Glomerular visceral epithelial cell (primary cell): ENCODE measurements around the gene KIF12.
A peak's percentile ranks its signal among the peaks of the same experiment; 100 is the strongest.
"Not testable (repeated sequence)": the region's sequence is repeated elsewhere in the genome, so short reads cannot be mapped to it uniquely, and the experiment has no call there.

Source experiments
- DNase-seq: peaks from one replicate; pipeline ENCODE4 v3.0.0-alpha.2; 2016; ENCODE audit errors: extremely low spot score

Gene KIF12

DNA sequence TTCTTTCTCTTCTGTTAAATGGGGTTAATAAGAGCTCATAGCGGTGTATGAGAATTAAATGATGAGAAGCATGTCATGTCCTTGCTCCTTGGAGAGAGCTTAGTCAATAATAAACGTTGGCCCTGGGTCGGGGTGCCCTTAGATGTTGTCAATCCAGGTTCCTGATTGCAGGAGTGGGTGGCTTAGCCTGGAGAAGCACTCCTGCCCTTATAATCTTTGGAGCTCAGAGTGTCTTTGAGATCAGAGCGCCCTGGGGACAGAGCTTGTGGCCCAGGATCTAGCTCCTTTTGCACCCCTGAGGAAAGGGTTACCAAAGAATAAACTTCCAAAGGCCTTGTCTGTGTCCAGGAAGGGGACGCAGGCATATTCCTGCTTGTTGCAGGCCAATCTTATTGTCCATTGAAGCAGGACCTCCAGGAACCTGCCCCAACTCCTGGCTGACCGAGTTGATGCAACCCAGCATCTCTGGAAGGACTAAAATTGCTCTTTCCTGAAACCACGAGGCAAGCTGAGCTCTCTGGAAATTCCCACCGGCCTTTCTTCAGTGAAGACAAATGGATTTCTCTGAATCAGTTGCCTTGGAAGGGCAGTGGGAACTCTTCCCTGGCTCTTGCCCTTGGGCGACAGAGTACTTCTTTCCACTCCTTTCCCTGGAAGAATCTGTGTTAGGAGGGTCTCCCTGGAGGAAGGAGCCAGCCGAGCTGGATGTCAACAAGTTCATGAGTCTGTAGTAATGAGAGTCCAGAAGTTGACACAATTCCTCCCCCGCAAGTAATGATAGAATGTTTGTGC lies 14.6 kb downstream of the KIF12 start:
- no peak for DNase-seq

- DNase-seq: no peak
Measured at GRCh38 chr9:114083666-114084065, 15.4 kb downstream of the KIF12 start.

- DNase-seq: not testable (repeated sequence)
Measured at GRCh38 chr9:114082763-114083412, 16.2 kb downstream of the KIF12 start.

- peak; percentile 88 for DNase-seq
Measured at GRCh38 chr9:114082017-114082762, 16.9 kb downstream of the KIF12 start.

DNA sequence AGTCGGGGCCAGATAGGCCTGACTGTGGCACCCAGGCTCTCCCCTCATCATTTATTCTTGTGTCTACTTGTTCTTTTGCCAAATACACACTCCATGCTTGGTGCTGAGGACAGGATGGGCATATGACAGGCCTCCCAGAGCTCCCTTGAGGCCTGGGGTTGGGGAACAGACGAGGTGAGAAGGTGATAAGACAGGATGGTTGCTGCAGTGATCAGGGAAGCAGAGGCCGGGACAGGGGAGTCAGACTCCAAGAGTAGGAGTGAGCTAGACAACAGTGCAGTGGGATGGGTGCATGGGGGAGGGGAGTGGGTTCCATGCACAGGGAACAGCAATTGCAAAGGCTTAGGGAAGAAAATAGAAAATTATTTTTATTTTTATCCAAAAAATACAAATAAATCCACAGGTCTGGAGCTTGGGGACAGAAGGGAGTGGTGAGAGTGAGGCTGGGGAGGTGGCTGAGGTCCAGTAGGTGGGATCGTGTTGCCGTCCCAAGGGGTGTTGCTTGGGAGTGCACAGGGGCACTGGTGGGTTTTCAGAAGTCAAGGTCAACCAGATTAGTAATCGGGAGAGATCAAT lies 17.6 kb downstream of the KIF12 start:
- DNase-seq: no peak

- peak; percentile 70 for DNase-seq
Measured at GRCh38 chr9:114080773-114081440, 18.2 kb downstream of the KIF12 start.

DNA sequence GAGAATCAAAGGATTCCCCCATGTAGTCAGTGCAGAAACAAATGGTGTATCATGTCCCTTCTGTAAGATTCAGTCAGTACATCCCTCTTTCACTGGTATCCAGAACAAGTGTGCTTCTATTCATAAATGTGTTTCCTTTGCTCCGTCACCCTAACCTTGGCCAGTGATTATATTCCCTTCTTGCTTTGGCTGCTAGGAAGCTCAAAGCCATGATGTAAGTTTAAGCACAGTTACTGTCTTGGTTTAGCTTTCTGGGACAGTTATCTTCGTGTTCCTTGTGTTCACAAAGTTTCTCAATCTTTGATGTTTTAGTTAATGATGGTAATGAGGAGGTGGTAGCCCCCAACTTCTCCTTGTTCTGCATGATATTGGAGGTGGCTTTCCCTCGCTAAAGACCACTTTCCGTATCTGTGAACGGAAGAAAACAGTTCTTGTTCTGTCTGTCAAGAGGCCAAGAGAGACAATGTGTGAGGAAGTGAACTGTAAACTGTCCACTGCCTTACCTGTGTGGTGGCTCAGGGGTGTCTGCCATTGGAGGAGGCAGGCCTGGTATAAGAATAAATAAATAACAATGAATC lies 18.8 kb downstream of the KIF12 start:
- DNase-seq: no peak

- DNase-seq: no peak
Measured at GRCh38 chr9:114078781-114079156, 20.3 kb downstream of the KIF12 start.

GRCh38 chr9:114078021-114078780 lies 20.9 kb downstream of the KIF12 start, which contains the start of gene AMBP:
Gene AMBP (minus strand): TSS chr9:114078300. CDS start chr9:114078209, 91 bp downstream.
- peak; percentile 17 for DNase-seq

GRCh38 chr9:114077162-114077837 lies 21.8 kb downstream of the KIF12 start:
- DNase-seq: no peak

DNA sequence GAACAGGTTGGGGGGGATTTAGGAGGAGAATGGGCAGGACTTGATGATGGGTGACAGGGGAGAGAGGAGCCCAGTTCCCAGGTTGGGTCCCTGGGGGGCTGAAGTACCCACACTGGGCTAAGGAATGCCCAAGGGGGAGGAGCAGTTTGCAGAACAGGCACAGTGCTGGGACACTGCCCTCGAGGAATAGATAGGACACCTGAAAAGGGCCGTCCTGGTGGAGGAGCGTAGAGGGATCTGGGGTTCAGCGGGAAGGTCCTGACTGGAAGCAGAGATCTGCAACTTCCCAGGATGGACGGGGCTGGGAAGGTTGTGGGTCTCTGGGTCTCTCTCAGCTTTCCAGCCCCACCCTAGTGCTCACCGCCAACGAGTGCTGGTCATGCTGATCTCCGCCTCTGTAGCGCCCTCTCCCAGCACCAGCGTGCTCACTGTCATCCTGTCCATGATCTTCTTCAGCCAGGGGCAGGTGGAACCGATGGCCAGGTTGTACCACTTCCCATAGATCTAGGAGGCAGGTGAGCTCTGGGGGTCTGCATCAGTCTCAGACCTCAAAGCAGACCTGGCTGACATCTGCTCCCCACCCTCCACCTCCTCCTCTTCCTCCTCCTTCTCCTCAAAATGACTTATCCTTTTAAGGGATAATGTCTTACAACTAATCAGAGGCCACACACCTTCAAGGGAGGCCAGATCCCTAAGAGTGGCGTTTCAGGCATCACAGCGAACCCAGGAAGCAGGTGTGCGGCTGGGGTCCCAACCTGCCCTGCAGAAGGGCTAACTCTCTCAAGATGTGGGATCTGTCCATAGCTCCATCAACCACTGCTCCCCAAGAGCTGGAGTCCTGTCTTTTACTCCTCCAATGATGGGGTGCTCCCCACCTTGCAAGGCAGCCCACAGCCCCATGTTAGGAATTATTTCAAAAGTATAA lies 22.6 kb downstream of the KIF12 start:
- DNase-seq: no peak

- DNase-seq: no peak
Measured at GRCh38 chr9:114075602-114076001, 23.5 kb downstream of the KIF12 start.

DNA sequence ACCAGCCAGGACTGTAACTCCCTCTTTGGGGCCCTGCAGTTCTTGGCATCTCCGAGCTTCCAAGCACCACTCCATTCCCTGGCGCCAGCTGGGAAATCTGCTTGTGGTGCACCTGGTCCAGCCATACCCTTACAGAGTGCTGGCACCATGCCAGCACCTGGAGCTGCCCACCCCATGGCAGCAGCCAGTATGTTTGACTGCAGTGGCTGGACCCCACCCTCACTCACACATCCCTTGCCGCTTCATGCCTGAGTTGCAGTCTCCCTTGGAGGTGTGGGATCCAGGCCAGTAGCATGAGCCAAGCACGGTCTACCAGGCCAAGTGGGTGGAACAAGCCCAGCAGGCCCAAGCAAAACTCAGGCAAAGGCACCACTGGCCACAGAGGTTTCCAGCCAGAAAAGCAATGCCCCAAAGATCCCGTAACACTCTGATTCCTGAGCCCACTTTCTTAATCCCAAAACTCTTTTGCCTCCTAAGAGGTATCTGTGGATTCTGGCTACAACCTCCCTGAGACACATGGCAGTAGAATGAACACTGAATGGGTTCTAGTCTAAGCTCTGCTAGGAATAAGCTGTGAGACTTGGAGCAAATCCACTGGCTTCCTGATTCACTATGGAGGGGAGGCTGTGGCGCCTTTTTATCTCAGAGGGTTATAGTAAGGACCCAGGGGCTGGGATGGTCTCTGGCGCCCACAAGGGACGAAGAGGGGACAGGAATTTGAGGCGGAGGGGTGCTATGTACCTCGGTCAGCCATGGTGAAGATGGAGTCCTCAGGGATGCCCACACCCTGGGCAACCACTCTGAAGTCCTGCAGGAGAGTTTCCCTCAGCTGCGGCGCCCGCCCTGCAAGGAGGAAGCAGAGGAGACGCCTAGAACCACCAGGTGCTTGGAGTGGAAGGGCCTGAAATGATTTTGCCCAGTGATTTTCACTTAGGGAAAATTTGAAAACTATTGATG lies 26.6 kb downstream of the KIF12 start:
- no peak for DNase-seq

DNA sequence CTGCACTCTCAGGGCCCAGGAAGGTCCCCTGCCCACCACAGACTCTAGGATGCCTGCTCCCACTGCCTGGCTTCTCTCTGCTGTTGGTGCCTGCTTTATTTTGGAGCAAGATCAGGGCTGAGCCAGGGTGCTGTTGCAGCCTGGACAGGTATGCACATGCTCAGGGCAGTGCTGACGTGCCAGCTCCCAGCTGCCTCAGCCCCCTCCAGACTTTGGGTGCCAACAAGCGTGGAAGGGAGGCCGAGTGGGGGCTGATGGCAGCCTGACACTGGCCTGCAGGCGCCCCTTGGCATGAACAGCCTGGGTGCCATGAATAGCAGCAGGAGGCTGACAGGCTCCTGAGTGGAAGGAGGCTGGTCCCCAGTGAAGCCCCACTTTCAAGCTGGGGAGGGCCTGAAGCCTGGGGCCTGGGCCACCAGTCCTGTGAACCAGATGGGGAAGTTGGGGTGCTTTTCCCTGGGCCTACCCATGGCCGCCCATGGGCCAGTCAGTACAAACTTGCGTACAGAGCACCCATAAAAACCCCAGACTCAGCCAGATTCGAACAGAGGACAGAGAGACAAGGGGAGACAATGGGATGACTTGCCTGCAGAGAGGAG lies 27.8 kb downstream of the KIF12 start:
- no peak for DNase-seq

DNA sequence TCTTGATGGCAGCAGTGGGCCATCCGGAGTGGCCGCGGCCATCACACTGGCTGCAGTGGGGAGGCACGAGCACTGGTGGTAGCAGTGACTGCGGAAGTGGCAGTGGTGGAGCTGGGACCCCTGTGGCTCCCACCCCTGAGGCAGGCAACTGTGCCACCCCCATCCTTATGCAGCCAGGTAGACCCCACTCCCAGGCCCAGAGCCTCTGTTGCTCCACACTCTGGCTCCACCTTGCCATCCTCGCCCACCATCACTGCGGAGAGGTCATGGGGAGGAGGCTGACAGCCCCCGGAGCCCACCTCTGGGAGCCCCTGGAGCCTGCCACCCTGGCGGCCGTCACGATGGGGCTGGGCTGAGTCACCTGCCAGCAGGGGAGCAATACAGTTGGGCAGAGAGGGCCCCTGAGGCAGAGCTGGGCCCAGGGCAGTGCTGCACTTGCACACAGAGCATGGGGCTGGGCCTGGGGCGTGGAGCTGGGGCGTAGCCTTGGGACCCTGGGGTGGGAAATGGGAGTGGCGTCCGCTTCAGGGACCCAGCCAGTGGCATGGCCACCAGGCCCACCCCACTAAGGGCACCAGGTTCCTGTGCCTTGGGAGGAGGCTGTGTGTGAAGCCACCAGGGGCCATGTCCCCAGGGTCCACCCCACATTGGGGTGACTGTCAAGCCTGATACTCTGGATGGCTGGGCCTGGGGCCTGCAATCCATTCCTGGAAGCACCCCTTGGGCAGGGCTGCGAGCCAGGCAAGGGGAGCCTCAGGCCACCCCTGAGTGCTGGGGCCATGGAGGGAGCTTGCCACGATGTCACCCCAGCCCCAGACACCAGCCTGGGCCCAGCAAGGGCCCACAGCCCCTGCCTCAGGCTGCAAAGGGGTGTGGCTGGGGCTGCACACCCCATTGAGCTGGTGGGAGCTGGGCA lies 28.6 kb downstream of the KIF12 start:
- no peak for DNase-seq

DNA sequence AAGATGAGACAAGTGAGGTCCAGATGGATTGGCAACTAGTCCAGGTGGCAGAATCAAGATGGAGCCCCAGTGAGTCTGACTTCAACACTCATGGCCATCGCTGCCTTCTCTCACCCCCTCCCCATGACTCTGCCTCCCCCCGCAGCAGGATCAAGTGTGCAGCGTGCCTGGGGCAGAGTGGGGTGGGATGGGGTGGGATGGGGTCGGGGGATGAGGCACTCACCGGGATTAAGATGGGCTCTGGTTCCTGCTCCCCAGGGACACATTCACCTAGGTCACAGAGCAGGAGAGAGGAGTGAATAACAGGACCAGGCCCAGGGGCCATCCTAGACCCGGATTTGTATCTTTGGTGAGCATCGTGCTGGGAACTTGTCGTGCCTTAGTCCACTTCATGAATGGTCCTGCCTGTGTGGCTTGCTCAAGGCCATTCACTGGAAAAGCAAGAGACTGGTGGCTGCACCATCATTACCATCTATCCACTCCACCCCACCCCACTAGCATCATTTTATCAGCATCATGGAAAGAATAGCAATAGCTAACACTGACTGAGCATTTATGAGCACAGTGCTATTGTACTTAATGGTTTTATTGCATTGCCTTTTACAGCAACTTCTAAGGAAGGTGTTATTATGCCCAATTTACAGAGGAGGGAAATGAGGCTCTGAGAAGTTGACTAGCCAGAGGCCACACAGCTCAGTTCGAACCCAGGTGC lies 29.5 kb downstream of the KIF12 start:
- no peak for DNase-seq
